PFSK-1 (cell line): ENCODE results near the gene TARM1.

Experiments
- FOXP2 ChIP-seq: optimal IDR thresholded peaks from 2 replicates; pipeline ENCODE3; 2011; ENCODE audit warnings: borderline replicate concordance, control low read depth, inconsistent platforms; ENCODE audit not compliant: insufficient read depth; ENCODE audit errors: extremely low read length, extremely low read depth
- POLR2AphosphoS5 ChIP-seq: IDR thresholded peaks from 2 replicates; pipeline ENCODE4 v1.6.1; 2012; ENCODE audit warnings: low read depth, mild to moderate bottlenecking, control low read depth, low read length, moderate library complexity
- REST ChIP-seq, 2 experiments: IDR thresholded peaks; 2 replicates each; pipeline versions ENCODE4 v1.6.1 to v1.8.0; 2011 to 2012; ENCODE audit warnings: low read depth in 2 of 2, low read length in 2 of 2, control low read depth in 1 of 2, inconsistent platforms in 1 of 2, mild to moderate bottlenecking in 1 of 2, moderate library complexity in 1 of 2; ENCODE audit not compliant: insufficient read depth in 1 of 2
- SIN3A ChIP-seq: IDR thresholded peaks from 2 replicates; pipeline ENCODE4 v1.6.1; 2012; ENCODE audit warnings: mild to moderate bottlenecking, low read length, moderate library complexity, borderline replicate concordance; ENCODE audit not compliant: insufficient read depth
- TAF1 ChIP-seq: IDR thresholded peaks from 2 replicates; pipeline ENCODE4 v1.6.1; 2012; ENCODE audit warnings: low read length, control low read depth, borderline replicate concordance; ENCODE audit not compliant: insufficient read depth

- no peak for TF ChIP-seq POLR2AphosphoS5
- TF ChIP-seq TAF1, result no peak
- TF ChIP-seq SIN3A, result no peak
- no peak for TF ChIP-seq REST (IDR thresholded peaks at IDR 0.05; ENCODE audit: insufficient read depth in 1 of 2, low read depth in 2 of 2, low read length in 2 of 2)
- no peak for TF ChIP-seq FOXP2
Observed at GRCh38 chr19:54047616-54048015, 33.5 kb downstream of the TARM1 start.
